Liver (tissue), 9 donors: ENCODE data around the gene BID. TPM values are rescaled to one million over a fixed set of nuclear protein-coding genes. Genes with fewer than 3 reads are reported as not detected.

ENCODE experiments used
- DNase-seq: peaks from one replicate; pipeline ENCODE4 v3.0.0-alpha.2; 2017; ENCODE audit warnings: low spot score
- H3K27ac ChIP-seq, 2 donors: one replicate each; pipeline ENCODE4 v1.7.0; 2013; ENCODE audit warnings: inconsistent platforms in 2 of 2, low read length in 2 of 2, control low read depth in 1 of 2, low read depth in 1 of 2, mild to moderate bottlenecking in 1 of 2
- H3K27me3 ChIP-seq, 4 donors: one replicate each; pipeline versions ENCODE4 v1.6.1 to v1.7.0; 2013; ENCODE audit warnings: low read length in 3 of 4, inconsistent platforms in 1 of 4, mild to moderate bottlenecking in 1 of 4, moderate library complexity in 1 of 4; ENCODE audit not compliant: control insufficient read depth in 4 of 4, insufficient read depth in 4 of 4
- H3K36me3 ChIP-seq, 4 donors: one replicate each; pipeline versions ENCODE4 v1.6.1 to v1.7.0; 2013; ENCODE audit warnings: low read length in 3 of 4, mild to moderate bottlenecking in 3 of 4, low read depth in 1 of 4, moderate library complexity in 1 of 4; ENCODE audit not compliant: control insufficient read depth in 4 of 4, insufficient read depth in 3 of 4
- H3K4me1 ChIP-seq, 4 donors: one replicate each; pipeline versions ENCODE4 v1.6.1 to v1.7.0; 2013; ENCODE audit warnings: low read length in 3 of 4, mild to moderate bottlenecking in 3 of 4, moderate library complexity in 1 of 4; ENCODE audit not compliant: control insufficient read depth in 4 of 4, insufficient read depth in 4 of 4
- H3K4me3 ChIP-seq, 3 donors: one replicate each; pipeline versions ENCODE4 v1.6.1 to v1.7.0; 2013; ENCODE audit warnings: low read length in 3 of 3, control low read depth in 1 of 3, low read depth in 1 of 3, mild to moderate bottlenecking in 1 of 3
- H3K9ac ChIP-seq, 2 donors: one replicate each; pipeline ENCODE4 v1.7.0; 2013; ENCODE audit warnings: low read length in 2 of 2, mild to moderate bottlenecking in 2 of 2, moderate library complexity in 2 of 2, control low read depth in 1 of 2, low read depth in 1 of 2
- H3K9me3 ChIP-seq, 4 donors: one replicate each; pipeline versions ENCODE4 v1.6.1 to v1.7.0; 2013; ENCODE audit warnings: low read length in 3 of 4; ENCODE audit not compliant: control insufficient read depth in 4 of 4
- EGR1 ChIP-seq, 2 donors: IDR thresholded peaks; 2 replicates each; pipeline ENCODE4 v1.6.1; 2016 to 2018; ENCODE audit warnings: antibody characterized with exemption in 2 of 2, low read depth in 2 of 2
- FOXA1 ChIP-seq: IDR thresholded peaks from 2 replicates; pipeline ENCODE4 v1.6.1; 2016; ENCODE audit warnings: antibody characterized with exemption
- FOXA2 ChIP-seq: IDR thresholded peaks from 2 replicates; pipeline ENCODE4 v1.6.1; 2016; ENCODE audit warnings: antibody characterized with exemption
- GABPA ChIP-seq, 2 donors: IDR thresholded peaks in 1 of 2; conservative IDR thresholded peaks in 1 of 2; 2 replicates each; pipeline ENCODE4 v1.6.1; 2016; ENCODE audit warnings: antibody characterized with exemption in 2 of 2, mild to moderate bottlenecking in 1 of 2, moderate library complexity in 1 of 2
- HNF4A ChIP-seq, 2 donors: conservative IDR thresholded peaks; 2 replicates each; pipeline ENCODE4 v1.6.1; 2016; ENCODE audit warnings: antibody characterized with exemption in 2 of 2, mild to moderate bottlenecking in 2 of 2
- HNF4G ChIP-seq: IDR thresholded peaks from 2 replicates; pipeline ENCODE4 v1.6.1; 2016; ENCODE audit warnings: antibody characterized with exemption
- RAD21 ChIP-seq, 2 donors: IDR thresholded peaks; 2 replicates each; pipeline ENCODE4 v1.6.1; 2016; ENCODE audit warnings: antibody characterized with exemption in 2 of 2, mild to moderate bottlenecking in 2 of 2
- SP1 ChIP-seq: IDR thresholded peaks from 2 replicates; pipeline ENCODE4 v1.6.1; 2018; ENCODE audit warnings: antibody characterized with exemption, mild to moderate bottlenecking
- TAF1 ChIP-seq: conservative IDR thresholded peaks from 2 replicates; pipeline ENCODE4 v1.6.1; 2016; ENCODE audit warnings: antibody characterized with exemption, mild to moderate bottlenecking
- YY1 ChIP-seq: IDR thresholded peaks from 2 replicates; pipeline ENCODE4 v1.6.1; 2016; ENCODE audit warnings: antibody characterized with exemption, mild to moderate bottlenecking
- WGBS: extraction: QIAGEN DNeasy Blood & Tissue Kit; methylation state at CpG from one replicate; pipeline ENCODE4 v1.1.7; 2013; 5-methylcytosine and 5-hydroxymethylcytosine counted together
- polyA plus RNA-seq, 2 donors: library from polyadenylated mRNA; stranded (reverse) in 1 of 2; unstranded in 1 of 2; fragments of 200-250 nt in 1 of 2; fragments of >200 nt in 1 of 2; fragmentation: Nextera tagmentation in 1 of 2; extraction: Ambion mirVana in 1 of 2; gene quantifications; one replicate each; pipeline versions ENCODE4 v1.2.1 to v1.2.3, GENCODE V29; 2013 to 2015
- total RNA-seq, 2 donors: library from RNA; depleted of rRNA; stranded (reverse); fragments of >200 nt; gene quantifications; one replicate each; pipeline ENCODE4 v1.2.3, GENCODE V29; 2014
- TF ChIP-seq, protein P1 (sequence below): IDR thresholded peaks from 2 replicates; pipeline ENCODE4 v1.6.1; 2016; ENCODE audit warnings: antibody characterized with exemption, mild to moderate bottlenecking
- TF ChIP-seq, protein P2 (sequence below): IDR thresholded peaks from 2 replicates; pipeline ENCODE4 v1.6.1; 2016; ENCODE audit warnings: antibody characterized with exemption
- donor health status: healthy.
- donor health status: healthy.
- donor health status: healthy.
- donor health status: healthy.
- donor health status: healthy.

The BID gene
- total and polyA plus RNA-seq, 4 donors, result 28.7 to 66.9 (median 52.6) TPM

DNA sequence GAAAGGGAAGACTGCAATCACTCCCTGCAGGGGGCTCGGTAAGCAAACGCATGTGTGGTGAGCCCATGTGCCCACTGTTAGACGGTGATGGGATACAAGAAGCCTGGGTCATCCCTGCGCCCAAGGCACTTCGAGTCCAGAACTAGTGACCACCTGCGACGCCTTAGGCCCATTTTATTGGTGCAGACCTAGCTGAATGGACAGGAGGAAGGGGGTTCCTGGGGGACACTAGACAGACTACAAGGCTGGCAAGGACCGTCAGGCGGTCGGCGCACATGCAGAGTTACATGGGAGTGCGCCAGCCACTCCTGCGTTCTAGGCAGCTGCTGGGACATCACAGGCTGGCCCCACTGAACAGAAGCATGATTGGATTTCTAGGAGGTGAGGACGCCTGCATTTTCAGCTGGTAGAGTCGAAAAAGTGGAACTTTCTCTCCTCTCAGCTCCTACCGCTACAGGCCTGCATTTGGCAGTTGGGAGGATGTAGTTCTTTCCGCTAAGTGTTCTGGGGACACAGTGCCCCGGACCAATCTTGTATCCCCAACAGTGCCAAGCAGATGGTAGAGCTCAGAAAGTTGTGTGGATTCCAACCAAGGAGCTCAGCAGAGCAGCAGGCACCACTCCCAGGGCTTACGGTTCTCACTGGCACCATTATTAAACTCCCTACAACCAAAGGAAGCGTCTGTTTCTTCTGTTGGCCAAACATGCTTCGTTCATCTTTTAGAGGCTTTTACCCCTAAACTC lies 35.7 kb downstream of the BID start:
- Histone ChIP-seq H3K9me3 (no peaks in the 10 kb centered on the region), H3K4me1 (peaks cover under 1 to 13% (median 4%) of the 10 kb centered on the region in 4 donors), H3K27me3 (no peaks in the 10 kb centered on the region), H3K4me3 (no peak overlapping the region), H3K9ac (no peak overlapping the region), H3K36me3 (peaks cover 0 to 34% (median 25%) of the 10 kb centered on the region in 4 donors), H3K27ac (no peak overlapping the region)
- 96% methylated on average over 21 of the region's 21 CpGs for WGBS
- DNase-seq, result no peak
- no peak for TF ChIP-seq FOXA1
- no peak for TF ChIP-seq EGR1 (IDR thresholded peaks at IDR 0.05; ENCODE audit: low read depth in 2 of 2)
- TF ChIP-seq, protein P1, sequence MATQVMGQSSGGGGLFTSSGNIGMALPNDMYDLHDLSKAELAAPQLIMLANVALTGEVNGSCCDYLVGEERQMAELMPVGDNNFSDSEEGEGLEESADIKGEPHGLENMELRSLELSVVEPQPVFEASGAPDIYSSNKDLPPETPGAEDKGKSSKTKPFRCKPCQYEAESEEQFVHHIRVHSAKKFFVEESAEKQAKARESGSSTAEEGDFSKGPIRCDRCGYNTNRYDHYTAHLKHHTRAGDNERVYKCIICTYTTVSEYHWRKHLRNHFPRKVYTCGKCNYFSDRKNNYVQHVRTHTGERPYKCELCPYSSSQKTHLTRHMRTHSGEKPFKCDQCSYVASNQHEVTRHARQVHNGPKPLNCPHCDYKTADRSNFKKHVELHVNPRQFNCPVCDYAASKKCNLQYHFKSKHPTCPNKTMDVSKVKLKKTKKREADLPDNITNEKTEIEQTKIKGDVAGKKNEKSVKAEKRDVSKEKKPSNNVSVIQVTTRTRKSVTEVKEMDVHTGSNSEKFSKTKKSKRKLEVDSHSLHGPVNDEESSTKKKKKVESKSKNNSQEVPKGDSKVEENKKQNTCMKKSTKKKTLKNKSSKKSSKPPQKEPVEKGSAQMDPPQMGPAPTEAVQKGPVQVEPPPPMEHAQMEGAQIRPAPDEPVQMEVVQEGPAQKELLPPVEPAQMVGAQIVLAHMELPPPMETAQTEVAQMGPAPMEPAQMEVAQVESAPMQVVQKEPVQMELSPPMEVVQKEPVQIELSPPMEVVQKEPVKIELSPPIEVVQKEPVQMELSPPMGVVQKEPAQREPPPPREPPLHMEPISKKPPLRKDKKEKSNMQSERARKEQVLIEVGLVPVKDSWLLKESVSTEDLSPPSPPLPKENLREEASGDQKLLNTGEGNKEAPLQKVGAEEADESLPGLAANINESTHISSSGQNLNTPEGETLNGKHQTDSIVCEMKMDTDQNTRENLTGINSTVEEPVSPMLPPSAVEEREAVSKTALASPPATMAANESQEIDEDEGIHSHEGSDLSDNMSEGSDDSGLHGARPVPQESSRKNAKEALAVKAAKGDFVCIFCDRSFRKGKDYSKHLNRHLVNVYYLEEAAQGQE, result no peak

DNA sequence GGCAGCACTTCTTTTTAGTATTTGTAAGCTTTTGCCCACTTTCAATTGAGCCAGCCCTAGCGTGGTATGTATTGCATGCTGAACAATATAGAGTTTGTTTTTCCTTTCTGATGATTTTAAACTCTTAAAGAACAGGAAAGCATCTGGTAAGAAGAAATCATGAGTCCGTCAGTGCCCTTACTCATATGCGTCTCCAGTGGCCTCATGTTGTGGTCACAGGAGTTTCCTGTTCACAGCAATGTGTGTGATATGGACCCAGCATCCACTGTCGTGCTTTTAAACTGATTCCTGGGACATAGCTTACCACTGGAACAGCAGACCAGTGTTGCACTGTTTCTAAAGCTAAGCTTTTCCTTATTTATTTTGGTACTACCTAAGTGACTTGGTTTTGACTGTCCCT lies 40.1 kb downstream of the BID start:
- no peak overlapping the region for H3K27ac ChIP-seq
- peaks cover 2 to 45% (median 27%) of the 10 kb centered on the region in 4 donors for H3K36me3 ChIP-seq
- WGBS, result 83% methylated on average over 4 of the region's 4 CpGs
- TF ChIP-seq EGR1 (IDR thresholded peaks at IDR 0.05; ENCODE audit: low read depth in 2 of 2) (no peak), FOXA2 (no peak), YY1 (no peak), HNF4A (conservative IDR thresholded peaks at IDR 0.05) (no peak), TAF1 (no peak)
- TF ChIP-seq, protein P2, sequence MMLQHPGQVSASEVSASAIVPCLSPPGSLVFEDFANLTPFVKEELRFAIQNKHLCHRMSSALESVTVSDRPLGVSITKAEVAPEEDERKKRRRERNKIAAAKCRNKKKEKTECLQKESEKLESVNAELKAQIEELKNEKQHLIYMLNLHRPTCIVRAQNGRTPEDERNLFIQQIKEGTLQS, result no peak
- H3K9ac ChIP-seq, result no peak overlapping the region
- H3K4me1 ChIP-seq, result peaks cover 3 to 28% (median 23%) of the 10 kb centered on the region in 4 donors
- H3K4me3 ChIP-seq, result no peak overlapping the region
- no peak for DNase-seq
- H3K27me3 ChIP-seq, result no peaks in the 10 kb centered on the region
- H3K9me3 ChIP-seq, result no peaks in the 10 kb centered on the region

GRCh38 chr22:17733466-17733865 lies 40.8 kb downstream of the BID start:
- WGBS, result 54% methylated on average over 3 of the region's 3 CpGs
- no peak overlapping the region for H3K9ac ChIP-seq
- no peaks in the 10 kb centered on the region for H3K9me3 ChIP-seq
- no peak for DNase-seq
- H3K27ac ChIP-seq, result peak overlapping the region in 1 of 2 donors; percentile 88
- H3K27me3 ChIP-seq, result no peaks in the 10 kb centered on the region
- TF ChIP-seq HNF4G (no peak), GABPA (IDR thresholded peaks at IDR 0.05 in 1 of 2, conservative IDR thresholded peaks at IDR 0.05 in 1 of 2) (no peak), SP1 (no peak), EGR1 (IDR thresholded peaks at IDR 0.05; ENCODE audit: low read depth in 2 of 2) (no peak), HNF4A (conservative IDR thresholded peaks at IDR 0.05) (peak; percentile 14 to 40), RAD21 (IDR thresholded peaks at IDR 0.05) (no peak)
- TF ChIP-seq, protein P1, result no peak
- H3K36me3 ChIP-seq, result peaks cover 2 to 40% (median 23%) of the 10 kb centered on the region in 4 donors
- H3K4me3 ChIP-seq, result no peak overlapping the region
- H3K4me1 ChIP-seq, result peaks cover 3 to 28% (median 23%) of the 10 kb centered on the region in 4 donors
